ENCODE data around the gene FCRL1. TPM values are rescaled to one million over a fixed set of nuclear protein-coding genes. Genes with fewer than 3 reads are reported as not detected.

The FCRL1 gene
- total and polyA plus RNA-seq, 7 donors, result 0.03 to 0.40 TPM; not detected in 5

GRCh38 chr1:157841708-157842107 lies 21.8 kb upstream of the FCRL1 start, which contains the start of gene CD5L:
TSS of gene CD5L (minus strand) at chr1:157841808. CDS start at chr1:157841701, 107 bp downstream.
- ATAC-seq (no peak), DNase-seq (no peak)
- Histone ChIP-seq H3K27me3 (ENCODE audit: insufficient read depth in 3 of 3, low read length in 2 of 3) (no peaks in the 10 kb centered on the region), H3K27ac (no peak within 1 kb of the TSS), H3K4me1 (no peaks in the 10 kb centered on the region), H3K4me3 (no peak within 1 kb of the TSS), H3K36me3 (ENCODE audit: insufficient read depth in 1 of 2, low read depth in 1 of 2) (no peaks in the 10 kb centered on the region), H3K9me3 (no peaks in the 10 kb centered on the region)
- TF ChIP-seq CTCF (IDR thresholded peaks at IDR 0.05), result no peak
- intact Hi-C loops (cut with DNase I), result no loop called here
- WGBS, 3 donors, result 59 to 70% (median 65%) methylated on average over 3 of the region's 3 CpGs

GRCh38 chr1:157838966-157839365 lies 19.0 kb upstream of the FCRL1 start:
- ATAC-seq, result no peak
- no peaks in the 10 kb centered on the region for H3K36me3 ChIP-seq (ENCODE audit: insufficient read depth in 1 of 2, low read depth in 1 of 2)
- H3K9me3 ChIP-seq, result no peaks in the 10 kb centered on the region
- H3K4me3 ChIP-seq, result no peak overlapping the region
- no peaks in the 10 kb centered on the region for H3K4me1 ChIP-seq
- intact Hi-C loops (cut with DNase I), result no loop called here
- TF ChIP-seq CTCF (IDR thresholded peaks at IDR 0.05), result no peak
- DNase-seq, result no peak
- no peaks in the 10 kb centered on the region for H3K27me3 ChIP-seq (ENCODE audit: insufficient read depth in 3 of 3, low read length in 2 of 3)
- H3K27ac ChIP-seq, result no peak overlapping the region

GRCh38 chr1:157834430-157834829 lies 14.5 kb upstream of the FCRL1 start:
- WGBS, 3 donors, result 68 to 77% (median 68%) methylated on average over 12 of the region's 12 CpGs
- no peak for DNase-seq
- intact Hi-C loops (cut with DNase I), result no loop called here
- Histone ChIP-seq H3K9me3 (no peaks in the 10 kb centered on the region), H3K4me3 (no peak overlapping the region), H3K4me1 (no peaks in the 10 kb centered on the region), H3K36me3 (ENCODE audit: insufficient read depth in 1 of 2, low read depth in 1 of 2) (no peaks in the 10 kb centered on the region), H3K27me3 (ENCODE audit: insufficient read depth in 3 of 3, low read length in 2 of 3) (no peaks in the 10 kb centered on the region), H3K27ac (no peak overlapping the region)
- TF ChIP-seq CTCF (IDR thresholded peaks at IDR 0.05), result no peak
- ATAC-seq, result no peak

GRCh38 chr1:157833145-157833544 lies 13.2 kb upstream of the FCRL1 start:
- H3K9me3 ChIP-seq, result no peaks in the 10 kb centered on the region
- H3K27ac ChIP-seq, result no peak overlapping the region
- no peak for TF ChIP-seq CTCF (IDR thresholded peaks at IDR 0.05)
- intact Hi-C loops (cut with DNase I), result no loop called here
- 67 to 77% (median 75%) methylated on average over 6 of the region's 6 CpGs for WGBS, 3 donors
- H3K4me1 ChIP-seq, result no peaks in the 10 kb centered on the region
- no peak for ATAC-seq
- no peak overlapping the region for H3K4me3 ChIP-seq
- no peak for DNase-seq
- H3K36me3 ChIP-seq (ENCODE audit: insufficient read depth in 1 of 2, low read depth in 1 of 2), result no peaks in the 10 kb centered on the region
- no peaks in the 10 kb centered on the region for H3K27me3 ChIP-seq (ENCODE audit: insufficient read depth in 3 of 3, low read length in 2 of 3)

- Histone ChIP-seq H3K9me3 (no peaks in the 10 kb centered on the region), H3K4me1 (no peaks in the 10 kb centered on the region), H3K27ac (no peak overlapping the region), H3K4me3 (no peak overlapping the region), H3K27me3 (ENCODE audit: insufficient read depth in 3 of 3, low read length in 2 of 3) (no peaks in the 10 kb centered on the region), H3K36me3 (ENCODE audit: insufficient read depth in 1 of 2, low read depth in 1 of 2) (no peaks in the 10 kb centered on the region)
- no peak for TF ChIP-seq CTCF (IDR thresholded peaks at IDR 0.05)
- intact Hi-C loops (cut with DNase I), result no loop called here
- DNase-seq, result no peak
- 80 to 86% (median 80%) methylated on average over 4 of the region's 4 CpGs for WGBS, 3 donors
- no peak for ATAC-seq
These were observed 12.2 kb upstream of the FCRL1 start for GRCh38 chr1:157831968-157832626.

Data from psoas muscle (tissue), 8 donors.